ENCODE measurements around the gene SIK3. TPM values are rescaled to one million over a fixed set of nuclear protein-coding genes. Genes with fewer than 3 reads are reported as not detected.

The SIK3 gene
- total and polyA plus RNA-seq, 2 experiments from 2014 or later, result 6.1 to 33.9 TPM

DNA sequence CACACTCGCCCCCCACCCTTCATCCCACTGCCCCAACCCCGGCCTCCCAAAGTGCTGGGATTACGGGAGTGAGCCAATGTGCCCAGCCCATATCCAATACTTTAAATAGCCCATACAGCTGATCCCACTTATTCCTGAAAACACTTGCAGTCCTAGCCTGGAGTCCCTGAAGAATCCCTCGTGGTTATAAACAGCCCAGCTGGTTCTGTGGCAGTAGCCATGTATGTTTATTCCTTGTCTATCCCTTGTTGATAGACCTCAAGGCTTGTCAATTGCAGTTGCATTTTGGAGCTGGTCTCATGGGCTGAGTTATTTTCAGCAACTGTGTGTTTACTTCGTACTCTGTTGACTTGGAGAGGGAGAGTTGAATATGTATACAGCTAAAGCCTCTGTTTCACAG lies 24.3 kb upstream of the SIK3 start:
- H2AFZ ChIP-seq, result peak overlapping the region; percentile 69; the same call in 1 of the 2 replicates
- H4K20me1 ChIP-seq (replicated peaks; ENCODE audit: insufficient read depth), result no peaks in the 10 kb centered on the region
- H3K36me3 ChIP-seq (ENCODE audit: insufficient read depth), result no peaks in the 10 kb centered on the region
- no peak for ATAC-seq
- no peaks in the 10 kb centered on the region for H3K4me1 ChIP-seq (ENCODE audit: insufficient read depth)
- TF ChIP-seq, protein P1, sequence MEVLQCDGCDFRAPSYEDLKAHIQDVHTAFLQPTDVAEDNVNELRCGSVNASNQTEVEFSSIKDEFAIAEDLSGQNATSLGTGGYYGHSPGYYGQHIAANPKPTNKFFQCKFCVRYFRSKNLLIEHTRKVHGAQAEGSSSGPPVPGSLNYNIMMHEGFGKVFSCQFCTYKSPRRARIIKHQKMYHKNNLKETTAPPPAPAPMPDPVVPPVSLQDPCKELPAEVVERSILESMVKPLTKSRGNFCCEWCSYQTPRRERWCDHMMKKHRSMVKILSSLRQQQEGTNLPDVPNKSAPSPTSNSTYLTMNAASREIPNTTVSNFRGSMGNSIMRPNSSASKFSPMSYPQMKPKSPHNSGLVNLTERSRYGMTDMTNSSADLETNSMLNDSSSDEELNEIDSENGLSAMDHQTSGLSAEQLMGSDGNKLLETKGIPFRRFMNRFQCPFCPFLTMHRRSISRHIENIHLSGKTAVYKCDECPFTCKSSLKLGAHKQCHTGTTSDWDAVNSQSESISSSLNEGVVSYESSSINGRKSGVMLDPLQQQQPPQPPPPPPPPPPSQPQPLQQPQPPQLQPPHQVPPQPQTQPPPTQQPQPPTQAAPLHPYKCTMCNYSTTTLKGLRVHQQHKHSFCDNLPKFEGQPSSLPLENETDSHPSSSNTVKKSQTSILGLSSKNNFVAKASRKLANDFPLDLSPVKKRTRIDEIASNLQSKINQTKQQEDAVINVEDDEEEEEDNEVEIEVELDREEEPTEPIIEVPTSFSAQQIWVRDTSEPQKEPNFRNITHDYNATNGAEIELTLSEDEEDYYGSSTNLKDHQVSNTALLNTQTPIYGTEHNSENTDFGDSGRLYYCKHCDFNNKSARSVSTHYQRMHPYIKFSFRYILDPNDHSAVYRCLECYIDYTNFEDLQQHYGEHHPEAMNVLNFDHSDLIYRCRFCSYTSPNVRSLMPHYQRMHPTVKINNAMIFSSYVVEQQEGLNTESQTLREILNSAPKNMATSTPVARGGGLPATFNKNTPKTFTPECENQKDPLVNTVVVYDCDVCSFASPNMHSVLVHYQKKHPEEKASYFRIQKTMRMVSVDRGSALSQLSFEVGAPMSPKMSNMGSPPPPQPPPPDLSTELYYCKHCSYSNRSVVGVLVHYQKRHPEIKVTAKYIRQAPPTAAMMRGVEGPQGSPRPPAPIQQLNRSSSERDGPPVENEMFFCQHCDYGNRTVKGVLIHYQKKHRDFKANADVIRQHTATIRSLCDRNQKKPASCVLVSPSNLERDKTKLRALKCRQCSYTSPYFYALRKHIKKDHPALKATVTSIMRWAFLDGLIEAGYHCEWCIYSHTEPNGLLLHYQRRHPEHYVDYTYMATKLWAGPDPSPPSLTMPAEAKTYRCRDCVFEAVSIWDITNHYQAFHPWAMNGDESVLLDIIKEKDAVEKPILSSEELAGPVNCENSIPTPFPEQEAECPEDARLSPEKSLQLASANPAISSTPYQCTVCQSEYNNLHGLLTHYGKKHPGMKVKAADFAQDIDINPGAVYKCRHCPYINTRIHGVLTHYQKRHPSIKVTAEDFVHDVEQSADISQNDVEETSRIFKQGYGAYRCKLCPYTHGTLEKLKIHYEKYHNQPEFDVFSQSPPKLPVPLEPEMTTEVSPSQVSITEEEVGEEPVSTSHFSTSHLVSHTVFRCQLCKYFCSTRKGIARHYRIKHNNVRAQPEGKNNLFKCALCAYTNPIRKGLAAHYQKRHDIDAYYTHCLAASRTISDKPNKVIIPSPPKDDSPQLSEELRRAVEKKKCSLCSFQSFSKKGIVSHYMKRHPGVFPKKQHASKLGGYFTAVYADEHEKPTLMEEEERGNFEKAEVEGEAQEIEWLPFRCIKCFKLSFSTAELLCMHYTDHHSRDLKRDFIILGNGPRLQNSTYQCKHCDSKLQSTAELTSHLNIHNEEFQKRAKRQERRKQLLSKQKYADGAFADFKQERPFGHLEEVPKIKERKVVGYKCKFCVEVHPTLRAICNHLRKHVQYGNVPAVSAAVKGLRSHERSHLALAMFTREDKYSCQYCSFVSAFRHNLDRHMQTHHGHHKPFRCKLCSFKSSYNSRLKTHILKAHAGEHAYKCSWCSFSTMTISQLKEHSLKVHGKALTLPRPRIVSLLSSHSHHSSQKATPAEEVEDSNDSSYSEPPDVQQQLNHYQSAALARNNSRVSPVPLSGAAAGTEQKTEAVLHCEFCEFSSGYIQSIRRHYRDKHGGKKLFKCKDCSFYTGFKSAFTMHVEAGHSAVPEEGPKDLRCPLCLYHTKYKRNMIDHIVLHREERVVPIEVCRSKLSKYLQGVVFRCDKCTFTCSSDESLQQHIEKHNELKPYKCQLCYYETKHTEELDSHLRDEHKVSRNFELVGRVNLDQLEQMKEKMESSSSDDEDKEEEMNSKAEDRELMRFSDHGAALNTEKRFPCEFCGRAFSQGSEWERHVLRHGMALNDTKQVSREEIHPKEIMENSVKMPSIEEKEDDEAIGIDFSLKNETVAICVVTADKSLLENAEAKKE (CRISPR knock-in tag; IDR thresholded peaks at IDR 0.05), result no peak
- TF ChIP-seq JUNB (IDR thresholded peaks at IDR 0.05; ENCODE audit: unreplicated experiment), result no peak
- TF ChIP-seq, protein P2, sequence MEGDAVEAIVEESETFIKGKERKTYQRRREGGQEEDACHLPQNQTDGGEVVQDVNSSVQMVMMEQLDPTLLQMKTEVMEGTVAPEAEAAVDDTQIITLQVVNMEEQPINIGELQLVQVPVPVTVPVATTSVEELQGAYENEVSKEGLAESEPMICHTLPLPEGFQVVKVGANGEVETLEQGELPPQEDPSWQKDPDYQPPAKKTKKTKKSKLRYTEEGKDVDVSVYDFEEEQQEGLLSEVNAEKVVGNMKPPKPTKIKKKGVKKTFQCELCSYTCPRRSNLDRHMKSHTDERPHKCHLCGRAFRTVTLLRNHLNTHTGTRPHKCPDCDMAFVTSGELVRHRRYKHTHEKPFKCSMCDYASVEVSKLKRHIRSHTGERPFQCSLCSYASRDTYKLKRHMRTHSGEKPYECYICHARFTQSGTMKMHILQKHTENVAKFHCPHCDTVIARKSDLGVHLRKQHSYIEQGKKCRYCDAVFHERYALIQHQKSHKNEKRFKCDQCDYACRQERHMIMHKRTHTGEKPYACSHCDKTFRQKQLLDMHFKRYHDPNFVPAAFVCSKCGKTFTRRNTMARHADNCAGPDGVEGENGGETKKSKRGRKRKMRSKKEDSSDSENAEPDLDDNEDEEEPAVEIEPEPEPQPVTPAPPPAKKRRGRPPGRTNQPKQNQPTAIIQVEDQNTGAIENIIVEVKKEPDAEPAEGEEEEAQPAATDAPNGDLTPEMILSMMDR (conservative IDR thresholded peaks at IDR 0.05; ENCODE audit: low read depth in 2 of 2), result no peak
- no peak for TF ChIP-seq CREB1 (CRISPR knock-in tag; IDR thresholded peaks at IDR 0.05; ENCODE audit: low read depth)
- no peak for TF ChIP-seq NANOG (IDR thresholded peaks at IDR 0.05; ENCODE audit: borderline replicate concordance)
- TF ChIP-seq, protein P3, sequence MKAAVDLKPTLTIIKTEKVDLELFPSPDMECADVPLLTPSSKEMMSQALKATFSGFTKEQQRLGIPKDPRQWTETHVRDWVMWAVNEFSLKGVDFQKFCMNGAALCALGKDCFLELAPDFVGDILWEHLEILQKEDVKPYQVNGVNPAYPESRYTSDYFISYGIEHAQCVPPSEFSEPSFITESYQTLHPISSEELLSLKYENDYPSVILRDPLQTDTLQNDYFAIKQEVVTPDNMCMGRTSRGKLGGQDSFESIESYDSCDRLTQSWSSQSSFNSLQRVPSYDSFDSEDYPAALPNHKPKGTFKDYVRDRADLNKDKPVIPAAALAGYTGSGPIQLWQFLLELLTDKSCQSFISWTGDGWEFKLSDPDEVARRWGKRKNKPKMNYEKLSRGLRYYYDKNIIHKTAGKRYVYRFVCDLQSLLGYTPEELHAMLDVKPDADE (IDR thresholded peaks at IDR 0.05), result no peak
- no peak for TF ChIP-seq EZH2phosphoT487 (IDR thresholded peaks at IDR 0.05; ENCODE audit: unreplicated experiment)
- TF ChIP-seq EZH2 (IDR thresholded peaks at IDR 0.05; ENCODE audit: low read depth, unreplicated experiment), result no peak
- TF ChIP-seq POLR2AphosphoS5 (IDR thresholded peaks at IDR 0.05; ENCODE audit: low read depth), result no peak
- TF ChIP-seq, protein P4, sequence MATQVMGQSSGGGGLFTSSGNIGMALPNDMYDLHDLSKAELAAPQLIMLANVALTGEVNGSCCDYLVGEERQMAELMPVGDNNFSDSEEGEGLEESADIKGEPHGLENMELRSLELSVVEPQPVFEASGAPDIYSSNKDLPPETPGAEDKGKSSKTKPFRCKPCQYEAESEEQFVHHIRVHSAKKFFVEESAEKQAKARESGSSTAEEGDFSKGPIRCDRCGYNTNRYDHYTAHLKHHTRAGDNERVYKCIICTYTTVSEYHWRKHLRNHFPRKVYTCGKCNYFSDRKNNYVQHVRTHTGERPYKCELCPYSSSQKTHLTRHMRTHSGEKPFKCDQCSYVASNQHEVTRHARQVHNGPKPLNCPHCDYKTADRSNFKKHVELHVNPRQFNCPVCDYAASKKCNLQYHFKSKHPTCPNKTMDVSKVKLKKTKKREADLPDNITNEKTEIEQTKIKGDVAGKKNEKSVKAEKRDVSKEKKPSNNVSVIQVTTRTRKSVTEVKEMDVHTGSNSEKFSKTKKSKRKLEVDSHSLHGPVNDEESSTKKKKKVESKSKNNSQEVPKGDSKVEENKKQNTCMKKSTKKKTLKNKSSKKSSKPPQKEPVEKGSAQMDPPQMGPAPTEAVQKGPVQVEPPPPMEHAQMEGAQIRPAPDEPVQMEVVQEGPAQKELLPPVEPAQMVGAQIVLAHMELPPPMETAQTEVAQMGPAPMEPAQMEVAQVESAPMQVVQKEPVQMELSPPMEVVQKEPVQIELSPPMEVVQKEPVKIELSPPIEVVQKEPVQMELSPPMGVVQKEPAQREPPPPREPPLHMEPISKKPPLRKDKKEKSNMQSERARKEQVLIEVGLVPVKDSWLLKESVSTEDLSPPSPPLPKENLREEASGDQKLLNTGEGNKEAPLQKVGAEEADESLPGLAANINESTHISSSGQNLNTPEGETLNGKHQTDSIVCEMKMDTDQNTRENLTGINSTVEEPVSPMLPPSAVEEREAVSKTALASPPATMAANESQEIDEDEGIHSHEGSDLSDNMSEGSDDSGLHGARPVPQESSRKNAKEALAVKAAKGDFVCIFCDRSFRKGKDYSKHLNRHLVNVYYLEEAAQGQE (IDR thresholded peaks at IDR 0.05; ENCODE audit: unreplicated experiment), result no peak
- TF ChIP-seq STAT1 (IDR thresholded peaks at IDR 0.05; ENCODE audit: unreplicated experiment), result no peak
- no peak for TF ChIP-seq ZNF331 (CRISPR knock-in tag; IDR thresholded peaks at IDR 0.05; ENCODE audit: low read depth)
- TF ChIP-seq ZNF114 (CRISPR knock-in tag; IDR thresholded peaks at IDR 0.05), result no peak
- no peak overlapping the region for H3K4me3 Mint-ChIP-seq
- H3K4me3 ChIP-seq, result no peak overlapping the region
- H3K9me2 ChIP-seq (ENCODE audit: insufficient read depth), result no peaks in the 10 kb centered on the region
- no peak for DNase-seq (ENCODE audit: low spot score)
- no peaks in the 10 kb centered on the region for H3K27me3 ChIP-seq (ENCODE audit: insufficient read depth)
- H3K4me2 ChIP-seq, result no peak overlapping the region
- no peaks in the 10 kb centered on the region for H3K9me3 Mint-ChIP-seq
- no peaks in the 10 kb centered on the region for H3K36me3 Mint-ChIP-seq (ENCODE audit: low read depth)
- no peak overlapping the region for H3K27ac ChIP-seq (ENCODE audit: low read depth)
- H3K79me2 ChIP-seq (replicated peaks; ENCODE audit: insufficient read depth), result no peaks in the 10 kb centered on the region
- no peaks in the 10 kb centered on the region for H3K27me3 Mint-ChIP-seq (ENCODE audit: insufficient read depth, low read depth, poor library complexity)
- no peak overlapping the region for H3K27ac Mint-ChIP-seq
- H3K4me1 Mint-ChIP-seq, result no peaks in the 10 kb centered on the region
- no peaks in the 10 kb centered on the region for H3F3A ChIP-seq (replicated peaks; ENCODE audit: low read depth)

Measured in GM23338 (cell line).